ENCODE measurements around the gene FAM20C.

DNA sequence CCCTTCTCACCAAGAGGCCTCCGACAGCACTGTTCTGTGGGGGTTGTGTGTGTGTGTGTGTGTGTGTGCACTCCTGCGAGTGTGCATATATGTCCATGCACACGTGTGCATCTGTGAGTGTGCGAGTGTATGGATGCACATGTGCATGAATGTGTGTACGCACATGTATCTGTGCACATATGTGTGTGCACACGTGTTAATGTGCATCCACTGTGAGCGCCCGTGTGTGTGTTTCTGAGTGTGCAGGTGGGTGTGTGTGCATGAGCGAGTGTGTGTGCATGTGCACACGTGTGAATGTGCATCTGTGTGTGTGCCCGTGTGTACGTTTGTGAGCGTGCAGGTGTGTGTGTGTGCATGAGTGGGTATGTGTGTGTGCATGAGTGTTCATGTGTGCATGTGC is 49.1 kb downstream of the FAM20C start:
- TF ChIP-seq, protein P1, sequence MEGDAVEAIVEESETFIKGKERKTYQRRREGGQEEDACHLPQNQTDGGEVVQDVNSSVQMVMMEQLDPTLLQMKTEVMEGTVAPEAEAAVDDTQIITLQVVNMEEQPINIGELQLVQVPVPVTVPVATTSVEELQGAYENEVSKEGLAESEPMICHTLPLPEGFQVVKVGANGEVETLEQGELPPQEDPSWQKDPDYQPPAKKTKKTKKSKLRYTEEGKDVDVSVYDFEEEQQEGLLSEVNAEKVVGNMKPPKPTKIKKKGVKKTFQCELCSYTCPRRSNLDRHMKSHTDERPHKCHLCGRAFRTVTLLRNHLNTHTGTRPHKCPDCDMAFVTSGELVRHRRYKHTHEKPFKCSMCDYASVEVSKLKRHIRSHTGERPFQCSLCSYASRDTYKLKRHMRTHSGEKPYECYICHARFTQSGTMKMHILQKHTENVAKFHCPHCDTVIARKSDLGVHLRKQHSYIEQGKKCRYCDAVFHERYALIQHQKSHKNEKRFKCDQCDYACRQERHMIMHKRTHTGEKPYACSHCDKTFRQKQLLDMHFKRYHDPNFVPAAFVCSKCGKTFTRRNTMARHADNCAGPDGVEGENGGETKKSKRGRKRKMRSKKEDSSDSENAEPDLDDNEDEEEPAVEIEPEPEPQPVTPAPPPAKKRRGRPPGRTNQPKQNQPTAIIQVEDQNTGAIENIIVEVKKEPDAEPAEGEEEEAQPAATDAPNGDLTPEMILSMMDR (IDR thresholded peaks at IDR 0.05): no peak
- no peak for TF ChIP-seq POLR2A (IDR thresholded peaks at IDR 0.05)
